Measurements from ENCODE around the gene DEUP1. TPM values are rescaled to one million over a fixed set of nuclear protein-coding genes. Genes with fewer than 3 reads are reported as not detected.

Gene DEUP1
- total RNA-seq, 2 experiments from 2014 or later, result not detected

- TF ChIP-seq CTCF (IDR thresholded peaks at IDR 0.05), result no peak
- Histone ChIP-seq H3K27me3 (ENCODE audit: control insufficient read depth in 1 of 2, insufficient read depth in 2 of 2, low read length in 2 of 2) (no peaks in the 10 kb centered on the region), H3K4me3 (ENCODE audit: low read length) (no peak overlapping the region), H3K27ac (ENCODE audit: low read depth in 1 of 2, low read length in 2 of 2) (no peak overlapping the region), H3K9me3 (ENCODE audit: control insufficient read depth in 1 of 2, insufficient read depth in 1 of 2, low read length in 2 of 2) (no peaks in the 10 kb centered on the region), H3K4me1 (ENCODE audit: insufficient read depth, low read length) (no peaks in the 10 kb centered on the region), H3K36me3 (ENCODE audit: insufficient read depth, low read length) (no peaks in the 10 kb centered on the region)
- Mint-ChIP-seq H3K4me3 (no peak overlapping the region), H3K4me1 (ENCODE audit: low read depth) (no peaks in the 10 kb centered on the region), H3K9me3 (peaks cover under 1% of the 10 kb centered on the region), H3K27ac (no peak overlapping the region), H3K36me3 (ENCODE audit: low read depth) (no peaks in the 10 kb centered on the region), H3K27me3 (peaks cover 19% of the 10 kb centered on the region)
- DNase-seq, result no peak
- ChIA-PET POLR2A (no interaction called here), CTCF (no interaction called here)
- ATAC-seq (ENCODE audit: poor library complexity), result no peak
- intact Hi-C loops (cut with DNase I, micrococcal nuclease), result no loop called here
Measured at GRCh38 chr11:93340223-93340622, 9.7 kb downstream of the DEUP1 start.

- Histone ChIP-seq H3K4me3 (ENCODE audit: low read length) (no peak overlapping the region), H3K4me1 (ENCODE audit: insufficient read depth, low read length) (no peaks in the 10 kb centered on the region), H3K27ac (ENCODE audit: low read depth in 1 of 2, low read length in 2 of 2) (no peak overlapping the region), H3K36me3 (ENCODE audit: insufficient read depth, low read length) (no peaks in the 10 kb centered on the region), H3K9me3 (ENCODE audit: control insufficient read depth in 1 of 2, insufficient read depth in 1 of 2, low read length in 2 of 2) (no peaks in the 10 kb centered on the region), H3K27me3 (ENCODE audit: control insufficient read depth in 1 of 2, insufficient read depth in 2 of 2, low read length in 2 of 2) (no peaks in the 10 kb centered on the region)
- intact Hi-C loops (cut with DNase I, micrococcal nuclease), result no loop called here
- H3K36me3 Mint-ChIP-seq (ENCODE audit: low read depth), result no peaks in the 10 kb centered on the region
- POLR2A ChIA-PET, result no interaction called here
- H3K4me3 Mint-ChIP-seq, result no peak overlapping the region
- no peaks in the 10 kb centered on the region for H3K4me1 Mint-ChIP-seq (ENCODE audit: low read depth)
- ATAC-seq (ENCODE audit: poor library complexity) (no peak), DNase-seq (no peak)
- no peak for TF ChIP-seq CTCF (IDR thresholded peaks at IDR 0.05)
- CTCF ChIA-PET, result no interaction called here
- H3K27me3 Mint-ChIP-seq, result peaks cover 6% of the 10 kb centered on the region
- H3K9me3 Mint-ChIP-seq, result peaks cover 1% of the 10 kb centered on the region
- H3K27ac Mint-ChIP-seq, result no peak overlapping the region
Measured at GRCh38 chr11:93344855-93345333, 14.4 kb downstream of the DEUP1 start.

GRCh38 chr11:93348930-93349329 lies 18.4 kb downstream of the DEUP1 start:
- TF ChIP-seq CTCF (IDR thresholded peaks at IDR 0.05), result no peak
- ChIA-PET CTCF (no interaction called here), POLR2A (no interaction called here)
- Mint-ChIP-seq H3K9me3 (peaks cover 1% of the 10 kb centered on the region), H3K4me3 (no peak overlapping the region), H3K36me3 (ENCODE audit: low read depth) (no peaks in the 10 kb centered on the region), H3K27ac (no peak overlapping the region), H3K27me3 (peaks cover 6% of the 10 kb centered on the region), H3K4me1 (ENCODE audit: low read depth) (no peaks in the 10 kb centered on the region)
- H3K4me1 ChIP-seq (ENCODE audit: insufficient read depth, low read length), result no peaks in the 10 kb centered on the region
- intact Hi-C loops (cut with DNase I, micrococcal nuclease), result no loop called here
- no peak overlapping the region for H3K27ac ChIP-seq (ENCODE audit: low read depth in 1 of 2, low read length in 2 of 2)
- ATAC-seq (ENCODE audit: poor library complexity) (no peak), DNase-seq (no peak)
- H3K36me3 ChIP-seq (ENCODE audit: insufficient read depth, low read length), result no peaks in the 10 kb centered on the region
- peaks cover 0 to 9% of the 10 kb centered on the region in 2 experiments for H3K9me3 ChIP-seq (ENCODE audit: control insufficient read depth in 1 of 2, insufficient read depth in 1 of 2, low read length in 2 of 2)
- no peaks in the 10 kb centered on the region for H3K27me3 ChIP-seq (ENCODE audit: control insufficient read depth in 1 of 2, insufficient read depth in 2 of 2, low read length in 2 of 2)
- no peak overlapping the region for H3K4me3 ChIP-seq (ENCODE audit: low read length)

All from CD4-positive, alpha-beta T cell (primary cell).